ENCODE data around the gene RAB1B. TPM values are rescaled to one million over a fixed set of nuclear protein-coding genes. Genes with fewer than 3 reads are reported as not detected.

Gene RAB1B
- total RNA-seq, 1 experiment from 2014 or later: 148 TPM

DNA sequence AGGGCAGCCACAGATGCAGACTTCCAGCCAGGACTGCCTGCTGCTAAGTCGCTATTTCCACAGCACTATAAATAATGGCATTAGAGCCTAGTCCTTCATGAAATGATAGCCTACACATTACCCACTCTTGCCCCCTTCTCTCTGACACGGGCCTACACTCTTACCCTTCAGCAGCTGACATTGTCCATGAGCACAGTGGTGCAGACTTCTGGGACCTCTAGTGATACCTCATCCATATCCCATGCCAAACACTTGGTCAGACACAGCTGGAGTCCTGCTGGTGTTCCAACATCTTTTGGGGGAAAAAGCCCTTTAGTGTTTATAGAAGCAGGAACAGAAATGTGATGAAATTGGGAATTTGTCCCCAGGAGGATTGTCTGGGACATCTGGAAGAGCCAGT is 43.4 kb upstream of the RAB1B start (continued):
- TF ChIP-seq FOSL1 (IDR thresholded peaks at IDR 0.05; ENCODE audit: low read depth) (no peak), SRF (IDR thresholded peaks at IDR 0.05; ENCODE audit: low read depth) (no peak), POLR2AphosphoS5 (IDR thresholded peaks at IDR 0.05; ENCODE audit: low read depth, low read length) (no peak), EZH2phosphoT487 (IDR thresholded peaks at IDR 0.05; ENCODE audit: borderline replicate concordance) (no peak)

DNA sequence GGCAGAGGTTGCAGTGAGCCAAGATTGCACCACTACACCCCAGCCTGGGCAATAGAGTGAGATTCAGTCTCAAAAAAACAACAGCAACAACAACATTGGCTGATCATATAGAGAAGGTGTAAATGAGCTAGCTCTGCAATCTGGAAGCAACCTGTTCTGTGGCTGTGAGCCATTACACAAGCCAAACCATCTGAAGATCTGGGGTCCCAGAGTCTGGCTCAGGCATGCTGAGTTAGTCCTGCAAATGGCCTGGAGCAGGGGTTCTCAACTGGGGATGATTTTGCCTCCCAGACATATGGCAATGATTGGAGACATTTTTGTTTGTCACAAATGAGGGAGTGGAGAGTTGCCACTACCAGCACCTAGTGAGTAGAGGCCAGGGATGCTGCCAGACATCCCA is 42.3 kb upstream of the RAB1B start:
- no peak overlapping the region for H3K27ac ChIP-seq (ENCODE audit: low read depth, low read length)
- ChIA-PET POLR2A (no interaction called here), RAD21 (ENCODE audit: low non-redundant PET in 1 of 2, low total read pairs in 2 of 2, uncharacterized antibody in 2 of 2, unreplicated experiment in 2 of 2) (no interaction called here), CTCF (interaction anchor here (0.6 kb wide), 1 partner anchor 39 kb away, joined by 3 read pairs; no protein-coding TSS in a partner anchor)
- H4K20me1 ChIP-seq (ENCODE audit: insufficient read depth): no peaks in the 10 kb centered on the region
- H3K79me2 ChIP-seq (ENCODE audit: insufficient read depth, low read length): no peaks in the 10 kb centered on the region
- no peak overlapping the region for H2AFZ ChIP-seq (ENCODE audit: low read depth, low read length, poor library complexity, severe bottlenecking)
- peaks cover 0 to 8% of the 10 kb centered on the region in 2 experiments; a peak in 1 of 4 replicates for H3K4me1 ChIP-seq (ENCODE audit: control insufficient read depth in 1 of 2, insufficient read depth in 2 of 2, low read length in 2 of 2)
- H3K9me2 ChIP-seq (ENCODE audit: insufficient read depth): no peaks in the 10 kb centered on the region
- BruUV-seq (replicated peaks): no TSS peak
- peaks cover 3 to 4% of the 10 kb centered on the region in 2 experiments; a peak in 1 of 4 replicates for H3K36me3 ChIP-seq (ENCODE audit: control insufficient read depth in 1 of 2, insufficient read depth in 2 of 2, low read length in 2 of 2)
- H3K9ac ChIP-seq (ENCODE audit: low read length): no peak overlapping the region
- DNase-seq (ENCODE audit: low read depth, low spot score): no peak
- H3K9me3 ChIP-seq (ENCODE audit: control insufficient read depth in 1 of 2, insufficient read depth in 1 of 2, low read depth in 1 of 2, low read length in 2 of 2): no peaks in the 10 kb centered on the region
- no peaks in the 10 kb centered on the region for H3K27me3 ChIP-seq (ENCODE audit: insufficient read depth, low read length)
- H3K4me3 ChIP-seq (replicated peaks in 1 of 2; ENCODE audit: low read depth in 1 of 2, low read length in 2 of 2): no peak overlapping the region
- TF ChIP-seq FOSL1 (IDR thresholded peaks at IDR 0.05; ENCODE audit: low read depth): no peak
- no peak for TF ChIP-seq EZH2phosphoT487 (IDR thresholded peaks at IDR 0.05; ENCODE audit: borderline replicate concordance)
- TF ChIP-seq EGR1 (IDR thresholded peaks at IDR 0.05; ENCODE audit: low read depth): no peak
- no peak overlapping the region for H3K4me2 ChIP-seq (ENCODE audit: low read length)
- intact Hi-C loops (cut with micrococcal nuclease): no loop called here
- ATAC-seq: no peak

DNA sequence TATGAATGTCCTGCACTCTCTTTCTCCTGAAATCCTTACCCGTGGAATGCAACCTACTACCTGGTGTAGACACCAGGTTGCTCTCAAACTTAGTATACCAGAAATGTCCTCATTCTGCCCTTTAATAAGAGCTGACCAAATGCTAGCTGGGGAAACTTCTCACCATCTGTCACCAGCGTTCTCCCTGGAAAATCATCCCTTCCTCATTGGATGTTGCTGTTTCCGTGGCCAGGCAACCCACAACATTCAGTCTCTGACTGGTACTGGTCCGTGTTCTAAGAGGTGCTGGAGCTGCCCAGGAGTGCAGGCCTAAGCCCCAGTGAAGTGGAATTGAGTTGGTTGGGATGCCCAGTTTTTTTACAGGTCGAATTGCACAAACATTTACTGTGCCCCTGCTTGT is 40.7 kb upstream of the RAB1B start:
- intact Hi-C loops (cut with micrococcal nuclease): no loop called here
- POLR2A ChIA-PET: no interaction called here
- H3K36me3 ChIP-seq (ENCODE audit: control insufficient read depth in 1 of 2, insufficient read depth in 2 of 2, low read length in 2 of 2): peaks cover 3 to 4% of the 10 kb centered on the region in 2 experiments; a peak in 1 of 4 replicates
- BruUV-seq (replicated peaks): no TSS peak
- H3K27ac ChIP-seq (ENCODE audit: low read depth, low read length): no peak overlapping the region
- no peak overlapping the region for H2AFZ ChIP-seq (ENCODE audit: low read depth, low read length, poor library complexity, severe bottlenecking)
- CTCF ChIA-PET: interaction anchor here (1.3 kb wide), 1 partner anchor 31 kb away, joined by 3 read pairs; no protein-coding TSS in a partner anchor
- no peaks in the 10 kb centered on the region for H4K20me1 ChIP-seq (ENCODE audit: insufficient read depth)
- DNase-seq (ENCODE audit: low read depth, low spot score): no peak
- RAD21 ChIA-PET (ENCODE audit: low non-redundant PET in 1 of 2, low total read pairs in 2 of 2, uncharacterized antibody in 2 of 2, unreplicated experiment in 2 of 2): no interaction called here
- H3K4me1 ChIP-seq (ENCODE audit: control insufficient read depth in 1 of 2, insufficient read depth in 2 of 2, low read length in 2 of 2): peaks cover 0 to under 1% of the 10 kb centered on the region in 2 experiments; a peak in 1 of 4 replicates
- ATAC-seq: no peak
- no peaks in the 10 kb centered on the region for H3K79me2 ChIP-seq (ENCODE audit: insufficient read depth, low read length)
- no peak overlapping the region for H3K4me2 ChIP-seq (ENCODE audit: low read length)
- no peaks in the 10 kb centered on the region for H3K9me2 ChIP-seq (ENCODE audit: insufficient read depth)
- no peak overlapping the region for H3K4me3 ChIP-seq (replicated peaks in 1 of 2; ENCODE audit: low read depth in 1 of 2, low read length in 2 of 2)
- no peaks in the 10 kb centered on the region for H3K27me3 ChIP-seq (ENCODE audit: insufficient read depth, low read length)
- H3K9ac ChIP-seq (ENCODE audit: low read length): no peak overlapping the region
- H3K9me3 ChIP-seq (ENCODE audit: control insufficient read depth in 1 of 2, insufficient read depth in 1 of 2, low read depth in 1 of 2, low read length in 2 of 2): no peaks in the 10 kb centered on the region
- TF ChIP-seq YY1 (IDR thresholded peaks at IDR 0.05; ENCODE audit: extremely low read depth, insufficient replicate concordance, low read depth, low read length) (no peak), CBX3 (IDR thresholded peaks at IDR 0.05; ENCODE audit: low read depth) (no peak), CEBPB (IDR thresholded peaks at IDR 0.05; ENCODE audit: low read depth) (no peak), RAD21 (IDR thresholded peaks at IDR 0.05; ENCODE audit: low read depth) (no peak), SRF (IDR thresholded peaks at IDR 0.05; ENCODE audit: low read depth) (no peak), SP1 (IDR thresholded peaks at IDR 0.05; ENCODE audit: low read depth) (no peak), ZNF274 (IDR thresholded peaks at IDR 0.05; ENCODE audit: low read depth, low read length) (no peak), EZH2 (IDR thresholded peaks at IDR 0.05) (no peak), POLR2AphosphoS5 (IDR thresholded peaks at IDR 0.05; ENCODE audit: low read depth, low read length) (no peak), JUND (IDR thresholded peaks at IDR 0.05) (no peak), SIN3A (IDR thresholded peaks at IDR 0.05; ENCODE audit: low read depth) (no peak), EZH2phosphoT487 (IDR thresholded peaks at IDR 0.05; ENCODE audit: borderline replicate concordance) (no peak), ELF1 (IDR thresholded peaks at IDR 0.05; ENCODE audit: borderline replicate concordance, low read depth) (no peak), ZFX (IDR thresholded peaks at IDR 0.05) (no peak)
- TF ChIP-seq, protein P1, sequence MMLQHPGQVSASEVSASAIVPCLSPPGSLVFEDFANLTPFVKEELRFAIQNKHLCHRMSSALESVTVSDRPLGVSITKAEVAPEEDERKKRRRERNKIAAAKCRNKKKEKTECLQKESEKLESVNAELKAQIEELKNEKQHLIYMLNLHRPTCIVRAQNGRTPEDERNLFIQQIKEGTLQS (IDR thresholded peaks at IDR 0.05): no peak
- TF ChIP-seq, protein P2, sequence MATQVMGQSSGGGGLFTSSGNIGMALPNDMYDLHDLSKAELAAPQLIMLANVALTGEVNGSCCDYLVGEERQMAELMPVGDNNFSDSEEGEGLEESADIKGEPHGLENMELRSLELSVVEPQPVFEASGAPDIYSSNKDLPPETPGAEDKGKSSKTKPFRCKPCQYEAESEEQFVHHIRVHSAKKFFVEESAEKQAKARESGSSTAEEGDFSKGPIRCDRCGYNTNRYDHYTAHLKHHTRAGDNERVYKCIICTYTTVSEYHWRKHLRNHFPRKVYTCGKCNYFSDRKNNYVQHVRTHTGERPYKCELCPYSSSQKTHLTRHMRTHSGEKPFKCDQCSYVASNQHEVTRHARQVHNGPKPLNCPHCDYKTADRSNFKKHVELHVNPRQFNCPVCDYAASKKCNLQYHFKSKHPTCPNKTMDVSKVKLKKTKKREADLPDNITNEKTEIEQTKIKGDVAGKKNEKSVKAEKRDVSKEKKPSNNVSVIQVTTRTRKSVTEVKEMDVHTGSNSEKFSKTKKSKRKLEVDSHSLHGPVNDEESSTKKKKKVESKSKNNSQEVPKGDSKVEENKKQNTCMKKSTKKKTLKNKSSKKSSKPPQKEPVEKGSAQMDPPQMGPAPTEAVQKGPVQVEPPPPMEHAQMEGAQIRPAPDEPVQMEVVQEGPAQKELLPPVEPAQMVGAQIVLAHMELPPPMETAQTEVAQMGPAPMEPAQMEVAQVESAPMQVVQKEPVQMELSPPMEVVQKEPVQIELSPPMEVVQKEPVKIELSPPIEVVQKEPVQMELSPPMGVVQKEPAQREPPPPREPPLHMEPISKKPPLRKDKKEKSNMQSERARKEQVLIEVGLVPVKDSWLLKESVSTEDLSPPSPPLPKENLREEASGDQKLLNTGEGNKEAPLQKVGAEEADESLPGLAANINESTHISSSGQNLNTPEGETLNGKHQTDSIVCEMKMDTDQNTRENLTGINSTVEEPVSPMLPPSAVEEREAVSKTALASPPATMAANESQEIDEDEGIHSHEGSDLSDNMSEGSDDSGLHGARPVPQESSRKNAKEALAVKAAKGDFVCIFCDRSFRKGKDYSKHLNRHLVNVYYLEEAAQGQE (IDR thresholded peaks at IDR 0.05; ENCODE audit: low read depth): no peak
